Measurements from ENCODE around the gene CARD10. TPM values are rescaled to one million over a fixed set of nuclear protein-coding genes. Genes with fewer than 3 reads are reported as not detected.

The CARD10 gene
- total and polyA plus RNA-seq, 2 donors: 1.1 to 4.2 TPM

GRCh38 chr22:37503183-37503683, 16.0 kb downstream of the CARD10 start:
- 95% methylated on average over 3 of the region's 3 CpGs for WGBS
- Histone ChIP-seq H3K36me3 (ENCODE audit: control insufficient read depth in 2 of 2, insufficient read depth in 2 of 2, low read length in 1 of 2) (no peaks in the 10 kb centered on the region), H3K4me3 (ENCODE audit: low read length in 2 of 2) (no peak overlapping the region), H3K27me3 (ENCODE audit: control insufficient read depth in 2 of 2, insufficient read depth in 1 of 2, low read length in 1 of 2) (peaks cover 0 to 18% of the 10 kb centered on the region in 2 donors), H3K27ac (ENCODE audit: low read depth in 1 of 2, low read length in 1 of 2) (no peak overlapping the region), H3K9me3 (ENCODE audit: control insufficient read depth in 2 of 2, insufficient read depth in 1 of 2, low read length in 1 of 2) (peaks cover 0 to 3% of the 10 kb centered on the region in 2 donors), H3K4me1 (ENCODE audit: control insufficient read depth in 2 of 2, insufficient read depth in 2 of 2, low read length in 2 of 2) (peaks cover 0 to 16% of the 10 kb centered on the region in 2 donors)
- no peak for DNase-seq (ENCODE audit: low read depth in 6 of 9, low spot score in 9 of 9)

GRCh38 chr22:37502342-37503182, 16.7 kb downstream of the CARD10 start:
- peak overlapping the region in 1 of 2 donors; percentile 18 for H3K27ac ChIP-seq (ENCODE audit: low read depth in 1 of 2, low read length in 1 of 2)
- H3K9me3 ChIP-seq (ENCODE audit: control insufficient read depth in 2 of 2, insufficient read depth in 1 of 2, low read length in 1 of 2): peaks cover 0 to 3% of the 10 kb centered on the region in 2 donors
- no peak overlapping the region for H3K4me3 ChIP-seq (ENCODE audit: low read length in 2 of 2)
- DNase-seq (ENCODE audit: low read depth in 6 of 9, low spot score in 9 of 9): peak in 1 of 9 donors; percentile 38
- H3K27me3 ChIP-seq (ENCODE audit: control insufficient read depth in 2 of 2, insufficient read depth in 1 of 2, low read length in 1 of 2): peaks cover 0 to 18% of the 10 kb centered on the region in 2 donors
- H3K4me1 ChIP-seq (ENCODE audit: control insufficient read depth in 2 of 2, insufficient read depth in 2 of 2, low read length in 2 of 2): peaks cover 0 to 16% of the 10 kb centered on the region in 2 donors
- no peaks in the 10 kb centered on the region for H3K36me3 ChIP-seq (ENCODE audit: control insufficient read depth in 2 of 2, insufficient read depth in 2 of 2, low read length in 1 of 2)
- 69% methylated on average over 16 of the region's 16 CpGs for WGBS

DNA sequence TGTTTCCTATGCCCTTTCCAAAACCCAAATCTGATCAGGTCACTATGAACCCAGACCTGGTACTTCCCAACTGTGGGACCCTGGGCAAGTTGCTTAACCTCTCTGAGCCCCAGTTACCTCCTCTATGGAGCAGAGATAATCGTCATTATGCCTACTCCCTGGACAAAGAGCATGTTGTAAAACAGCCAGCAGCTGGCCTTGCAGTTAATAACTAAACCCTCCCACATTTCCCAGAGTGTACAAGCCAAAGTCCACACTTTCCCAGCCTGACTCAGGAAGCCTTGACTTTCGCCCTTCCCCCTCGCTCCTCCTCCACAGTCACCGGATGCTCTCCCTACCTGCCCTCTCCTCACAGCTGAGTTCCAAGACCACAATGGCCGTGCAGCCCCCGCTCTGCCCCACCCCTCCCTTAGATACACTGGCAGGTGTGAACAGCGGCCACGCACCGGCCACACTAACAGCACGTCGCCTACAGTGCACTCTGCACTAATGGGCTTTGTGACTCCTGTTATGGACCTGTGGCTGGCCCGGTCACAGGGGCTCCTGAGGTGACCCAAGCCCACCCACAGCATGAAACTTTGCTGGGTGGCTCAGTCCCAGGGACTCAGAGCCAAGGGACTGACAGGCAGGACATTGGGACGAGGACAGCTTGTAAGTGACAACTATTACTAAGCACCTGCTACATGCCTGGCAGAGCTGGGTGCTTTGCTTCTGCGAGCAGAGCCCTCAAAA, 17.4 kb downstream of the CARD10 start:
- H3K36me3 ChIP-seq (ENCODE audit: control insufficient read depth in 2 of 2, insufficient read depth in 2 of 2, low read length in 1 of 2): no peaks in the 10 kb centered on the region
- no peak overlapping the region for H3K4me3 ChIP-seq (ENCODE audit: low read length in 2 of 2)
- peak in 1 of 9 donors; percentile 14 for DNase-seq (ENCODE audit: low read depth in 6 of 9, low spot score in 9 of 9)
- H3K4me1 ChIP-seq (ENCODE audit: control insufficient read depth in 2 of 2, insufficient read depth in 2 of 2, low read length in 2 of 2): peaks cover 0 to 16% of the 10 kb centered on the region in 2 donors
- 55% methylated on average over 14 of the region's 14 CpGs for WGBS
- peak overlapping the region in 1 of 2 donors; percentile 18 for H3K27ac ChIP-seq (ENCODE audit: low read depth in 1 of 2, low read length in 1 of 2)
- H3K27me3 ChIP-seq (ENCODE audit: control insufficient read depth in 2 of 2, insufficient read depth in 1 of 2, low read length in 1 of 2): peaks cover 0 to 20% of the 10 kb centered on the region in 2 donors
- H3K9me3 ChIP-seq (ENCODE audit: control insufficient read depth in 2 of 2, insufficient read depth in 1 of 2, low read length in 1 of 2): peaks cover 0 to 3% of the 10 kb centered on the region in 2 donors

DNA sequence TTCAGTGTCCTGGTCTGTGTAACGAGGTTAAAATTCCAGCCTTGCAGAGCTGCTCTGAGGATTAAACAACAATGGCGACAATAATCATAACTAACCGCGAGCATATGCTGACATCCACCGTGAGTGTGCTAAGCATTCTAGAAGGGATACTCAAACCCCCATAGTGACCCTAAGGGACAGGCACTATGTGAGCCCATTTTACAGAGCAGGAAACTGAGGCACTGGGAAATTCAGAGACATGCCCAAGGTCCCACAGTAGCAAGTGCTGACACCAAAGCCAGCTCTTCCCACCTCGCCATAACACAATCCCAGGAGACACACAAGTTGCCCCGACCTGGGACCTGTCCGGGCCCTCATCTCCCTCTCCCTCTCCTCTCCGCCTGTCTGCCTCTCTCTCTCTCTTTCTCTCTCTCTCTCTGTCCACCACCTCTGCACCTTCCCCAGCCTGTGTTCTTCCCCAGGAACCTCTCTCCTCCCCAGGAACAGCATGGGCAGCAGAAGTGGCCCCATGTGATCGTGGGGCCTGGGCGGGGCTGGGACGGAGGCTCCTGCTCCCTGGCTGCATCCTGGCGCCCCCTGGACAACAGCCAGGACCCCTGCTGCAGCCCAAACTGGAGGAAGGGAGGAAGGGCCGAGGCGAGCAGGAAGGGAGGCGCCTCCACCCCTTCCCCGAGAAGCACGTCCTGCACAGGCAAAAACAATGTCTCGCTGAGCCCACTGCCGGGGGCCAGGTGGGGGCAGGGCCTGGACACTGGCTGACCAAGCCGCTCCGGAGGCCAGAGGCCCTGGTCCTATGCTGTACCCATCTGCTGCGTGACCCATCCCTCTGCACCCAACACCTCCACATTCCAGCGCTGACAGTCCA, 18.2 kb downstream of the CARD10 start:
- WGBS: 81% methylated on average over 24 of the region's 24 CpGs
- Histone ChIP-seq H3K27me3 (ENCODE audit: control insufficient read depth in 2 of 2, insufficient read depth in 1 of 2, low read length in 1 of 2) (peaks cover 0 to 21% of the 10 kb centered on the region in 2 donors), H3K36me3 (ENCODE audit: control insufficient read depth in 2 of 2, insufficient read depth in 2 of 2, low read length in 1 of 2) (no peaks in the 10 kb centered on the region), H3K9me3 (ENCODE audit: control insufficient read depth in 2 of 2, insufficient read depth in 1 of 2, low read length in 1 of 2) (peaks cover 0 to 3% of the 10 kb centered on the region in 2 donors), H3K4me3 (ENCODE audit: low read length in 2 of 2) (no peak overlapping the region), H3K27ac (ENCODE audit: low read depth in 1 of 2, low read length in 1 of 2) (no peak overlapping the region), H3K4me1 (ENCODE audit: control insufficient read depth in 2 of 2, insufficient read depth in 2 of 2, low read length in 2 of 2) (peaks cover 0 to 16% of the 10 kb centered on the region in 2 donors)
- no peak for DNase-seq (ENCODE audit: low read depth in 6 of 9, low spot score in 9 of 9)

DNA sequence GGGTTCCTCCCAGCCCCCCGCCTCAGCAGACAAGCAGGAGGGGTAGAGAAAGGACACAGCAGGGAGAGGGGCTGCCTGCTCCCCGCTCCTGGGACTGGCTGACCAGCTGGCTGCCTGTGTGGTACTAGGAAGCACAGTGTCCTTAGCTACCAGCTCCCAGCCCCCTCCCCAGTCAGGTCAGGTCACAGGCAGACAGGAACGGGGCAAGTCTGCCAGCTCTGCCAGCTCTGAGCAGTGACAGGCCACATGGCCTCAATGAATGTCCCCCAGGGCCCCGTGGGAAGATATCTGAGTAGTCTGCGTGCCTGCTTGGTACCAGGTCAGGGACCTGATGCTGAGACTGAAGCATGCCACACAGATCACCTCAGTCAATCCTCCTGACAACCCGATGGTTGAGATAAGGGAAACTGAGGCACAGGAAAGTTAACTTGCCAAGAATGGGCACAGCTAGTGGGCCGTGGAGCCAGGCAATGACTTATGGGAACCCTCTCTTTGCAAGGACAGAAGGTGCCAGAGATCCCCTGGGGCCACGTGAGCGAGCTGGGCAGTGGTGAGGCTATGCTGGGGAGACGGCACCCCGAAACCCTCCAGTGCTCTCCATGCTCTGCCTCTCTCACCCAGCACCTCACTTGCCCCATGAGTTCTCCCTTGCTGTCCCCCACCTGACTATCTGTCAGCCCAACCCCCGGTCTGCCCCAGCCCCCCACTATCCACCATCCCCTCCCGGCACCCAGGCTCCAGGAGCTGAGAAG, 19.2 kb downstream of the CARD10 start:
- peaks cover 0 to 21% of the 10 kb centered on the region in 2 donors for H3K27me3 ChIP-seq (ENCODE audit: control insufficient read depth in 2 of 2, insufficient read depth in 1 of 2, low read length in 1 of 2)
- H3K36me3 ChIP-seq (ENCODE audit: control insufficient read depth in 2 of 2, insufficient read depth in 2 of 2, low read length in 1 of 2): no peaks in the 10 kb centered on the region
- peaks cover 0 to 16% of the 10 kb centered on the region in 2 donors for H3K4me1 ChIP-seq (ENCODE audit: control insufficient read depth in 2 of 2, insufficient read depth in 2 of 2, low read length in 2 of 2)
- 97% methylated on average over 13 of the region's 13 CpGs for WGBS
- no peak overlapping the region for H3K4me3 ChIP-seq (ENCODE audit: low read length in 2 of 2)
- DNase-seq (ENCODE audit: low read depth in 6 of 9, low spot score in 9 of 9): no peak
- H3K27ac ChIP-seq (ENCODE audit: low read depth in 1 of 2, low read length in 1 of 2): no peak overlapping the region
- H3K9me3 ChIP-seq (ENCODE audit: control insufficient read depth in 2 of 2, insufficient read depth in 1 of 2, low read length in 1 of 2): peaks cover 0 to 3% of the 10 kb centered on the region in 2 donors

GRCh38 chr22:37499027-37499707, 20.0 kb downstream of the CARD10 start:
- WGBS: 91% methylated on average over 12 of the region's 12 CpGs
- Histone ChIP-seq H3K9me3 (ENCODE audit: control insufficient read depth in 2 of 2, insufficient read depth in 1 of 2, low read length in 1 of 2) (peaks cover 0 to 3% of the 10 kb centered on the region in 2 donors), H3K27me3 (ENCODE audit: control insufficient read depth in 2 of 2, insufficient read depth in 1 of 2, low read length in 1 of 2) (peaks cover 0 to 21% of the 10 kb centered on the region in 2 donors), H3K4me3 (ENCODE audit: low read length in 2 of 2) (no peak overlapping the region), H3K27ac (ENCODE audit: low read depth in 1 of 2, low read length in 1 of 2) (no peak overlapping the region), H3K4me1 (ENCODE audit: control insufficient read depth in 2 of 2, insufficient read depth in 2 of 2, low read length in 2 of 2) (peaks cover 0 to 18% of the 10 kb centered on the region in 2 donors), H3K36me3 (ENCODE audit: control insufficient read depth in 2 of 2, insufficient read depth in 2 of 2, low read length in 1 of 2) (no peaks in the 10 kb centered on the region)
- DNase-seq (ENCODE audit: low read depth in 6 of 9, low spot score in 9 of 9): no peak

- peak in 6 of 9 donors; percentile 45 to 79 (median 68) for DNase-seq (ENCODE audit: low read depth in 6 of 9, low spot score in 9 of 9)
- H3K36me3 ChIP-seq (ENCODE audit: control insufficient read depth in 2 of 2, insufficient read depth in 2 of 2, low read length in 1 of 2): no peaks in the 10 kb centered on the region
- H3K4me1 ChIP-seq (ENCODE audit: control insufficient read depth in 2 of 2, insufficient read depth in 2 of 2, low read length in 2 of 2): peaks cover 0 to 25% of the 10 kb centered on the region in 2 donors
- H3K4me3 ChIP-seq (ENCODE audit: low read length in 2 of 2): no peak overlapping the region
- WGBS: 45% methylated on average over 15 of the region's 15 CpGs
- peaks cover 0 to 3% of the 10 kb centered on the region in 2 donors for H3K9me3 ChIP-seq (ENCODE audit: control insufficient read depth in 2 of 2, insufficient read depth in 1 of 2, low read length in 1 of 2)
- peaks cover 0 to 21% of the 10 kb centered on the region in 2 donors for H3K27me3 ChIP-seq (ENCODE audit: control insufficient read depth in 2 of 2, insufficient read depth in 1 of 2, low read length in 1 of 2)
- H3K27ac ChIP-seq (ENCODE audit: low read depth in 1 of 2, low read length in 1 of 2): no peak overlapping the region
Measured at GRCh38 chr22:37498289-37498909, 20.8 kb downstream of the CARD10 start.

All from thymus (tissue), 11 donors.